ENCODE results near the gene ROBO1.
"Not testable (repeated sequence)": the region's sequence is repeated elsewhere in the genome, so short reads cannot be mapped to it uniquely, and the experiment has no call there.

ROBO1 gene

GRCh38 chr3:78724859-78725258 is 1042.9 kb downstream of the ROBO1 start:
- no peak for DNase-seq

- DNase-seq: not testable (repeated sequence)
Observed at GRCh38 chr3:78724364-78724763, 1043.4 kb downstream of the ROBO1 start.

DNA sequence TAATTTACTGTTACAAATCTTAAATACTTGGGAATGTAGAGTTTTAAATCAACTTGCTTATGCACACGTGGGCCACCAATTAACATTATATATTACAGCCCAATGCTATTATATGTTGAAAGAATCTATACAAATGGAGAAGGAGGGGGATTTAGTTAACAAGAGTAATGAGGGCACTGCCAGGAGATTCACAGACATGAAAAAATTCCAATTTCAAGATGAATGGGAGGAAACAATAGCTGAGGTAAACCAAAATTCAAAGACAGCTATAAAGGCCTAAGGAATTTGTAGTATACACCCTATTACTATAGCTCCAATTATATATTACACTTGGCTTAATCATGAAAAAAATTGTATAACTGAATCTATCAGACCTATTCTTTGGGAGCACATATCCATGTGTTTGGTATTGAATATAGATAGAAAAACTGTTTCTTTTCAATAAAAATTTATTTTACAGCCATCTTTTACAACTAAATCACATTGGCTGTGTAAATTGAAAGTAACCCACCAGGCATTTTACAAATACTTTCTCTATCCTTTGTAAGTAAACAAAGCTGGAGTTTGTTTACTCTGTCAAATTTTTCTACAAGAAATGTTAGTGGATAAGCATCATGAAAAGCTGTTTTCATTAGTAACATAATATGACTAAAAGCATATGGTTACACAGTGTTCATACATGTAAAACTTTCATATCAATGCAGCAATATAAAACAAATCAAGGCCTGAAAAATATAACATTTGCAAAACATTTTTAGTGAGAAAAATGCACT is 1045.8 kb downstream of the ROBO1 start:
- no peak for DNase-seq

- no peak for DNase-seq
Observed at GRCh38 chr3:78718707-78719106, 1049.1 kb downstream of the ROBO1 start.

DNA sequence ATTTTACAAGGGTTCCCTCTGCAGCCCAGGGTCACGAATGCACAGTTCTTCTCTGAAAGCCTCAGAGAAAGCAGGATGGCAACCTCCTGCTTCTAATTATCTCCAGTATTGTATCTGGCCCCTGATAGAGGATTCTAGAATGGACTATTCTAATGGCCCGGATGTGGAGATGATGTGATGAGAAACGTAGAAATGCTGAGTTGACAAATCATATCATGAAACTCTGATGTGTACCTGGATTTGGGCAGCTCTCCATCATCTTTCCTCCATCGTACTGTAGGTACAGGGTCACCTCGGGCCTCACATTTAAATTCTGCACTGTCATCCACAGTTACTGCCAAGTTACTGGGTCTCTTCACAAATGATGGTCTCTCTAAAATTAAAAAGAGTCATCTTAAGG is 1050.8 kb downstream of the ROBO1 start:
- DNase-seq: no peak

DNA sequence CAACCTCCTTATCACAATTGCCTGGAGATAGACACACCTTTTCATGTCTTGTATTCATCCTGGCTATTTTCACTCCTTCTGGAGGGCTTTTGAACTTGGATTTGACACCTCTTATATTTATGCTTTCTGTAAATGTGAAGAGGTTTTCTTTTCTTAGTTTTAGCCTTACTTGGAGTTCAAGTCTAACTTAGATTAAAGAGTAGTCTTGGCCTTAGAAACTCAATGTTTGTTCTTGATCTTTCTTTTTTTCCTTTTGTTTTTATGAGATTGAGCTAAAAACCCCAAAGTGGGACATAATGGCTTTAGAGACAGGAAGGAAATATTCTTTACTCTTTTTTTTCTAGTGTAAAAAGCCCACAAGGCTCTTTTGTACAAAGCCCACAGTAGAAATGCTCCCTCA is 1054.9 kb downstream of the ROBO1 start:
- no peak for DNase-seq

DNA sequence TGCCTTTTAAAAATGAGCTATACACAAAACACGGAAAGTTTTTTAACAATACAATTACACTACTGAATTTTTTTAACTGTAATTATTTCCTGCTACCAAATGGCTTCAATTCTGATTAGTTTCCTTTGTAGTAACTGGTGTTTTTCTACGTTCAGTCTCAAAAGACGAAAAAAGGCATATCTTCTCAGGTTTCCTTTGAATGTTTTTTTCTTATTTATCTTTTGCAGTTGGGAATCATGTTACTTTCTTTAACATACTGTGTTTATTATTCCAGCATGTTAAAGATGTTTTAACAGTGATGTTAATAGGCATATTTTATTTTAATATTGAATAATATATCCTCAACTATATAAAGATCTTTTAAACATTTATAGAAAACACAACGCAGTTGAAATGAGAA is 1055.5 kb downstream of the ROBO1 start:
- no peak for DNase-seq

- no peak for DNase-seq
Observed at GRCh38 chr3:78708565-78709073, 1059.2 kb downstream of the ROBO1 start.

DNA sequence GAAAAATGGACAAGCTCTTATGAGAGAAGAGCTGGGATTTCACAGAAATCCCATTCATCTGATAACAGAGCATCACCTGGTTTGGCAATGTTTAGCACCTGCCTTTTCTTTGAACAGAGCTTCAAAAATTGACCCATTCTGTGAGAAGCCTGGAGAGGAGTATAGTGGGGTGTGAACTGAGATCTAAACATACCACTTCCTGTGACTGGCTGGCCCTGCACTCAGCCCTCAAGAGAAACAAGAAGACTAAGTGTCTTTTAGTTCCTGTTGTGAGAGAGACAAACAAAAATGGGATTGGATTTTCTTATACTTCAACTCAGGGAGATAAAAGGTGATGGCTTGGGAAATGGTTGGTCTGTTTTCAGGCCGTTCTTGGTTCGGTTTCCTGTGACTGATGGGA is 1060.2 kb downstream of the ROBO1 start:
- DNase-seq: no peak

DNA sequence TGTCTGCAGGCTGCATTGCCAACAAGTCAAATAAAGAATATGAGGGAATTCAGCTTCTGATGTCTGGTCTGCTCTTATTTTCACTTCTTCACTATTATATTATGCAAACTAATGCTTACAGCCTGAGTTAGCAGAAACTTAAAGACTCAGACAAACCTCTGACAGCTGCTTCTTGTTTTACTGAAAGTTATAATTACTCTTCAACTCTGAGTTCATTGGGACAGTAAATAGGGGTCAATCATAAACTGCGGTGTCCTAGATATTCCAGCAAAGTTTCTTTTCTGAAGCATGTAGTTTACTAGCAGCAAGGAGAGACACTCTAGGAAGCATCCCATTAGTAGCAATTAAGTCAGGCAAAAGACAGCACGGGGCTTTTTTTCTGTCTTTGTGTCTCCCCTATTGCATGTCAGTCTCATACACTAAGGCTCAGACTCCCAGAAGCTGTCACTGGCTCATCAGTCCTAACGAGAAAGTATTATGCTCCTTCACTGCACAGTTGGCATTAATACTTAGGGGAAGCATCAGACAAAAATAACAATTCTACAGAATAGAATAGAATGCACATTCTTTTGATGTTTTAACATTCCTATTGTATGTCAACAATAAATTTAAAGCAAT is 1060.8 kb downstream of the ROBO1 start:
- DNase-seq: no peak

DNA sequence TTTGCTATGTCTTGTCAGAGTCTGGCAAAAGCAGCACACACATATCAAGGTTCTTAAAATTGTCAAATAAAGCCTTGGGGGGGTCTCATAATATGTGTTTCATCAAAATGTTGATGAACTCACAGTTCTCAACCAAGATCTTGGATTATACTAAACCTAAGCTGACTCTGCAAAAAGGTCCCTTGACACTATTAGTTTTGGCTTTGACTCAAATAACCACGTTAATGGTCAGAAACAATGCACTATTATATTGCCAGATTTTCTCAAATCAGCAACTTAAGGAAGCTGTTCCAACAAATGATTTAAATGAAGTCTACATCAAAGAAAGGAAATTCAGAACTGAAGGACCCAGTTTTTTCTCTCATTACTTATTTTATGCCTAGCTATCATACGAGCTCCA is 1063.9 kb downstream of the ROBO1 start:
- DNase-seq: no peak

DNA sequence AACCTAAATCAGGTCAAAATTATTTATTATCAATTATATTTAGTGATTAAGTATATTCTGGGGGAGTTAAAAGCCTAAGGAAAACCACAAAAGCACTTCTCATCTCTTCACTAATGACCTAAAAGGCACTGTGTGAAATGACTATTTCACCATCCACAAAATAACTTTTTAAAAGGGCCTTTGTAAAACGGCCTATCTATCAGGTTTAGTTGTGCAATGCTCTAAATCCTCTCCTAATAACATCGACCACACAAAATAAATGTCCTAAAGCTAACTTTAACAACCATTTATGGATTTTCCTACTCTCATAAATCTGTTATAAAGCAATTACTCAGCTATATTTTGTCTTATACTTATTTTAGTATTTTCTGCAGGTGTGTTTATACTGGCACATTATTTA is 1066.3 kb downstream of the ROBO1 start:
- DNase-seq: no peak

- no peak for DNase-seq
Observed at GRCh38 chr3:78698431-78698830, 1069.4 kb downstream of the ROBO1 start.

DNA sequence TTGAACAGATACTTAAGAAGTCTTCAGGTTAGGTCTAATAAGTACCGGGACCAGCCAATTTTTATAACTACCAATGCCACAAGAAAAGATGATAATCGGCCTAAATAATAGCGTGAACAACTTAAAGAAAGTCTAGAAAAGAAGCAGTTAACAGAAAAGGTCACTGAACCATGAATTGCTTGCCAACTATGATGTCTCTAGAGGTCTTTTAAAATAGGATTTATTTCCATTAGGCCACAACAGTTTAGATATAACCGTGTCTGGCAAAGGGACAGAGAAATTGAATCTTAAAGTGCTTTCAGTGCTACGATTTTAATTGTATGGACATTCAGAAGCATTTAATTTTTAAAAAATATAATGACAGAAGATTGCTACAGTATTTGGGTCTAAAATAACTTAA is 1070.4 kb downstream of the ROBO1 start:
- no peak for DNase-seq

GRCh38 chr3:78690766-78691165 is 1077.0 kb downstream of the ROBO1 start:
- no peak for DNase-seq

GRCh38 chr3:78689378-78689777 is 1078.4 kb downstream of the ROBO1 start:
- no peak for DNase-seq

GRCh38 chr3:78687520-78687919 is 1080.3 kb downstream of the ROBO1 start:
- DNase-seq: no peak

DNA sequence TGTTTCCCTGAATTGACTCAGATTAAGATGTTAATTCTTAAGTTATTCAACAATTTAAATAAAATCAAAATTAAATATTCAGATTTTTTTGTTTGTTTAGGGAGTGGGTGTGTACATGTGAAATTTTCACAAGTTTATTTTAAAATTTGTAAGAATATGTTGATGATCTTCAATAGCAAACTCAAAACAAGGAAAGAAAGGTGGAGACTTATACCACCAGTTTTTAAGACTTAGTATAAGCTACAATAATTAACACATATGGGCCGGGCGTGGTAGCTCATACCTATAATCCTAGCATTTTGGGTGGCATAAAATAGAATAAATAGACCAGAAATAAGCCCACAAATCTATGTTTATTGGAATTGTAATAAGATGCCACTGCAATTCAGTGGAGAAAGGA is 1084.5 kb downstream of the ROBO1 start:
- no peak for DNase-seq

DNA sequence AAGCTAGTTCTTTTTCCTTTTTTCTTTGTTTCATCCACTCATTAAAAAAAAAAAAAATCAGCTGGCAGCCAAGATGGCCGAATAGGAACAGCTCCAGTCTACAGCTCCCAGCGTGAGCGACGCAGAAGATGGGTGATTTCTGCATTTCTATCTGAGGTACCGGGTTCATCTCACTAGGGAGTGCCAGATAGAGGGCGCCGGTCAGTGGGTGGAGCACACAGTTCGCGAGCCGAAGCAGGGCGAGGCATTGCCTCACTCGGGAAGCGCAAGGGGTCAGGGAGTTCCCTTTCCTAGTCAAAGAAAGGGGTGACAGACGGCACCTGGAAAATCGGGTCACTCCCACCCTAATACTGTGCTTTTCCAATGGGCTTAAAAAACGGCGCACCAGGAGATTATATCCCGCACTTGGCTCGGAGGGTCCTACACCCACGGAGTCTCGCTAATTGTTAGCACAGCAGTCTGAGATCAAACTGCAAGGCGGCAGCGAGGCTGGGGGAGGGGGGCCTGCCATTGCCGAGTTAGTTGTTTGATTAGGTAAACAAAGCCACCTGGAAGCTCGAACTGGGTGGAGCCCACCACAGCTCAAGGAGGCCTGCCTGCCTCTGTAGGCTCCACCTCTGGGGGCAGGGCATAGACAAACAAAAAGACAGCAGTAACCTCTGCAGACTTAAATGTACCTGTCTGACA is 1092.5 kb downstream of the ROBO1 start:
- DNase-seq: not testable (repeated sequence)

DNA sequence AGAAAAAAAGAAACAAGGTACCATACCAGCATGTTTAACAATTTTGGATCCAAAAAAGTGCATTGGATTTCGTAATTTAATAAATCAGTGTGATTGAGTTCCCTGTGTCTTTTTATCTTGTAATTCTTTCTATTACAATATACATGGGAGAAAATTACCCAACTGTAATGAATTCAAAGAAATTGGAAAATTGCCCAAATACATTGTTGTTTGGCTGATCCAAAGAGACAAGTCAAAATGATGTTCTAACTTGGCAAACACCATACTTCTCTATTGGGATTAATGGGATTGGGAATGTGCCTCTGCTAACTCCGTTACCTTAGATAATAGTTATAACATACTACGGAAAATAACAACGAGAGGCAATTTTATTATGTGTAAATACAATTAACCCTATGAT is 1097.1 kb downstream of the ROBO1 start:
- DNase-seq: no peak

- no peak for DNase-seq
Observed at GRCh38 chr3:78670094-78670493, 1097.7 kb downstream of the ROBO1 start.

DNA sequence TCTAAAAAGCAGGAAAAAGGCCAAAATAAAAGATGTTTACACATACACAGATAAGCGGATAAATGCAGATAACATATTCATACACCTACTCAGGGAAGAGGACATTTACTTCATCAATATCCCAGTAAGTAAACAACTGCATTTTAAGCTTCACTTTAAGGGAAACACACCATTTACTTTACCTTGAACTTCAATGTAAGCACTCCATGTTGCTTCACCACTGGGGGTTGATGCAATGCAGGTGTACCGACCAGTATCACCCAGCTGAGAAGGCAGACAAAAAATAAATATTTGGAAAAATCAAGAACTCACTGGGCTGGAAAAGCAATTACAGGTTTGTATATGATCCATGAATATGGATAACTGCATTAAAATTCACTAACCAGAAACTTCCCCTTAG is 1099.5 kb downstream of the ROBO1 start:
- no peak for DNase-seq

- no peak for DNase-seq
Observed at GRCh38 chr3:78666470-78666800, 1101.4 kb downstream of the ROBO1 start.
